ENCODE data around the gene SCGB2A2.

The SCGB2A2 gene

GRCh38 chr11:62269654-62270278 lies at the start of gene SCGB2A2:
Gene SCGB2A2 (plus strand): TSS chr11:62270158. CDS start chr11:62270217, 59 bp downstream.
- FAIRE-seq: no peak

DNA sequence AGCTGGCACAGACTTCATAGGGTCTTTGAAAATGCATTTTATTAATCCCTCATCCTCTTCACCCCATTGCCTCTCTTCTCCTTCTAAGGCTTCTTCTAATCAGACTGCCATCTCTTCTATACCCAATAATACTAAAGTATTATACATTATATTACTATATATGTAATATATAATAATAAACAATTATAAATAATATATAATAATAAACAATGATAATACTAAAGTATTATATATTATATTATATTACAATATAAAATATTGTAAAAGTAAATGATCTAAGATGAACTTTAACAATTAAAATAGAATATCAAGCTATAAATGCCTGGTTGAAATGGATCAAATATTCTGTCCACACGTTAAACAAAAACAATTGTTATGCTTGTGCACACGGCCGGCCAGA lies 48.5 kb upstream of the SCGB2A2 start:
- FAIRE-seq: no peak

DNA sequence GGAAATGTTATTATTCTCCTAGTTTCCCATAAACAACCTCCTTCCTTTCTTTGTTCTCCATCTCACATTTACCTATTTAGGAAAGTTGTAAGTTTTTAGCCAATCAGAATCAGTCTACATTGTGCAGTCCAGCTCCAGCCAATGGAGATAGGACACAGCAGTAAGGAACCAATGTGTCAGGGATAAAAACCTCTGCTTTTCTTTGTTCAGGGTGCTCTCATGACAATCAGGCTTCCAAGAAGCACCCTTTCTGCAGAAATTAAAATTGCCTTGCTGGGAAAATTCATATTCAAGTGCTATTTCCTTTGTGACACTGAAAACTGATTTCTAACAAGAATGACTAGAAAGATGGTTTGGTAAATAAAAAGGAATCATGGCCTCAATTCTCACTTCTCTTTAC lies 46.9 kb upstream of the SCGB2A2 start:
- no peak for FAIRE-seq

DNA sequence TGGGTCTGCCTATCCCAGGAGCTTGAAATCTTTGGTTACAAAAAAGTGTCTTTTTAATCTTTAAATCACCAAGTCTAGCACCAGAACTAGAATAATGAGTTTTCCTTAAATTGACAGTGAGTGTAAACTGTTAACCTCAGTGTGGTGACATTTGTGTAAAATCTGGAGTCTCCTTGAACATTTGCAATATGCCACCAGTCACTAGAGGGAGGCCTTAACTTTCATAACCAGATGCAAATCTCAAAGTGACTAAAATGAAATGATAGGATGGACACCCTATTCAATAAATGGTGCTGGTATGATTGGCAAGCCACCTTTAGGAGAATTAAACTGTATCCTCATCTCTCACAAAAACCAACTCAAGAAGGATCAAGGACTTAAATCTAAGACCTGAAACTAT lies 36.2 kb upstream of the SCGB2A2 start:
- no peak for FAIRE-seq

GRCh38 chr11:62236187-62236586 lies 33.8 kb upstream of the SCGB2A2 start:
- FAIRE-seq: no peak

DNA sequence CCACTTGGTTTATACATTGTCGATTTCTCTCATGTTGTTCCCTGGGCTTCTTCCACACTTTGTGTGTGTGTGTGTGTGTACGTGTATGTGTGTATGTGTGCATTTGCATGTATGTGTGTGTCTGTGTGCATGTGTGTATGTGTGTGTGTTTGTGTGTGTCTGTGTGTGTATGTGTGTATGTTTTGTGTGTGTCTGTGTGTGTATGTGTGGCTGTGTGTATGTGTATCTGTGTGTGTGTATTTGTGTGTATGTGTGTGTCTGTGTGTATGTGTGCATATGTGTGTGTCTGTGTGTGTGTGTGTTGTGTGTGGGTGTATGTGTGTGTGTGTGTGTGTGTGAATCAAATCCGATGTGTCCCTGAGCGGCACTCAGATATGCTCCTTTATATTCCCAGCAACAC lies 32.5 kb upstream of the SCGB2A2 start:
- no peak for FAIRE-seq

- FAIRE-seq: no peak
These were observed 31.8 kb upstream of the SCGB2A2 start for GRCh38 chr11:62238151-62238550.

- FAIRE-seq: no peak
These were observed 28.9 kb upstream of the SCGB2A2 start for GRCh38 chr11:62241095-62241494.

DNA sequence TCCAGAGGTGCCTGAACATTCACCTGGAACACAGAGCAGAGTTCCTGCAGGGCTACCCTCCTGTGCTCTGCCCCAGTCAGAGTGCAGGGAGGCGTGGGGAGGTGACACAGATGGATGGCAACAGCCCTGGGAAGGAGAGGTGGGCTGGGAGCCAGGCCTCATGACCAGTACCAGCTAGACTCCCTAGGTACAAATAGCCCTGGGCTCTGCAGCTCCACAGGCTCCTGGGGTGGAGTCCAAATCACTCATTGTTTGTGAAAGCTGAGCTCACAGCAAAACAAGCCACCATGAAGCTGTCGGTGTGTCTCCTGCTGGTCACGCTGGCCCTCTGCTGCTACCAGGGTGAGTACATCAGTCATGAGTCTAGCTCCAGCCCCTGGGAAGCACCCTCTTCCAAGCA lies 27.9 kb upstream of the SCGB2A2 start, which contains the start of gene SCGB1D2:
TSS of gene SCGB1D2 (plus strand) at position 219 of the 400 bp plus-strand sequence. CDS start at position 288, 69 bp downstream.
- FAIRE-seq: no peak

DNA sequence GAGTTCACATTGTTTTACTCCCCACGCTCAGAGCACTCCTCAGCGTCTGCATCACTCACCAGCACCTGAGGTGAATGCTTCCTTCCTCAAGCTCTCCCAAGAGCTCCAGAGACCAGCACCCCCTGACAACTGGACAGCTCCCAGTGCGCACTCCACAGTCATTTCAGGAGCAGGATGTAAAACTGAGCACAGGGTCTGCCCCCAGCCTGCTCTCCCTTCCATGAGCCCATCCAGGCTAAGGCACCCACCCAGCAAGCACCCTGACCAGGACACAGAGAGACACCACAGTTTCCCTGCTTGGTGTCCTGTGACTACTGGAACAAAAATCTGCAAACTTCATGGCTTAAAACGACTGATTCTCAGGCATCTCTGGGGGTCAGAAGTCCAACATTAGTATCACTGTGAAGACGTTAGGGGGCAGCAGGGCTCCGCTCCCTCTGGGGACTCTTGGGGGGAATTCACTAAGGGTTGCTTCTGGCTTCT lies 24.6 kb upstream of the SCGB2A2 start:
- no peak for FAIRE-seq

GRCh38 chr11:62251698-62252097 lies 18.3 kb upstream of the SCGB2A2 start:
- no peak for FAIRE-seq

DNA sequence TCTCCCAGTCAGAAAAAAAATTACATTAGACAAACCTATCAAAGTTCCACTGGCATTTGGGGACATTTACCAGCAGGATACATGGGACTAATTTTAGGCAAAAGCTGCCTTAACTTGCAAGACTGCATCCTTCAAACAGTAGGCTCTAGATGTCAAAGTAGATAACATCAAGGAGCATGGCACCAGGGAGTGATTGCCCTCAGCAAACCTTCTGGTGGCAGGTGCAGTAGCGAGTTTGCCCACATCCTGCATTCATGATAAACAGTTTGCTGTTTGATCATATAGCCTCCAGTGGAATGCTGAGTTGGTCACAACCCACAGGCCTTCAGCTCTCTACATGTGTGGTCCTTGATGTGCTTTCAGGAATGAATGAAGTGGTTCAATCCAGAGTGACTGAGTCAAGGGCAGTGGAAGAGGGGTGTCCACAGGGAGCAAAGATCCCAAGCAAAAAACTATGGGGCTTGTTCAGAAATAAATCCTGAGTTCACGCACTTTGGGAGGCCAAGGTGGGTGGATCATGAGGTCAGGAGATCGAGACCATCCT lies 15.9 kb upstream of the SCGB2A2 start:
- no peak for FAIRE-seq

GRCh38 chr11:62256281-62256680 lies 13.7 kb upstream of the SCGB2A2 start:
- no peak for FAIRE-seq

GRCh38 chr11:62260261-62260953 lies 9.6 kb upstream of the SCGB2A2 start:
- FAIRE-seq: no peak

- no peak for FAIRE-seq
These were observed 6.0 kb upstream of the SCGB2A2 start for GRCh38 chr11:62264004-62264403.

DNA sequence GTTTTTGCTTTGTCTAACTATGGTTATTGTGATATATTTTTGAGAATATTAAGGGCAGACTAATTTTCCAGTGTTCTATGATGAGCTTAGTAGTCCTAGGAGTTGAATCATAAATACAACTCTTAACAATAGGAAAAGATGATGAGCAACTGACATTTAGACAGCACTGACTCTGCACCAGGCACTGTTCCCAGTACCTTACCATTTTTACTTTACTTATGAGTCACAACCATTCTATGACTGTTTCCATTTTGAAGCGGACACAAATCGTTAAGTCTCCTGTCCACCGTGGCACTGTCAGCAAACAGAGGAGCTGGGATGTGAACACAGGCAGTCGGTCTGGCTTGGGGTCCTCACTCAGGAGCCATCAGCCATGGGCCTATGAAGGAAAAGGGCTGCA lies 3.4 kb upstream of the SCGB2A2 start:
- FAIRE-seq: no peak

DNA sequence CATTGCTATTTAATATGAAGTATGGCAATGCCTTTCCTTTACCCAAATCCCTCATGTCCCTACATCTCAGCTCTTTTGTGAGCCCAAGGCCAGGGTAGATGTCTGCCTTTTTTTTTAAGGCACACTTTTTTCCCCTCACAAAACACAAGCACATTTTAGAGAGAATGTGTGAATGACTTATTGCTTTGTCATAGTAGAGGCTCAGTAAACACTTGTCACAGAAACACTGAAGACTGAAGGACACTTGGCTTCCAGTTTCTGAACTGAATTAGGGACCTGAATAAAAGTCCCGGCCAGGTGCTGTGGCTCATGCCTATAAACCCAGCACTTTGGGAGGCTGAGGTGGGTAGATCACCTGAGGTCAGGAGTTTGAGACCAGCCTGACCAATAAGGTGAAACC lies 2.9 kb upstream of the SCGB2A2 start:
- no peak for FAIRE-seq

GRCh38 chr11:62267576-62267975 lies 2.4 kb upstream of the SCGB2A2 start:
- FAIRE-seq: no peak

- no peak for FAIRE-seq
These were observed 3.3 kb downstream of the SCGB2A2 start for GRCh38 chr11:62273284-62273683.

DNA sequence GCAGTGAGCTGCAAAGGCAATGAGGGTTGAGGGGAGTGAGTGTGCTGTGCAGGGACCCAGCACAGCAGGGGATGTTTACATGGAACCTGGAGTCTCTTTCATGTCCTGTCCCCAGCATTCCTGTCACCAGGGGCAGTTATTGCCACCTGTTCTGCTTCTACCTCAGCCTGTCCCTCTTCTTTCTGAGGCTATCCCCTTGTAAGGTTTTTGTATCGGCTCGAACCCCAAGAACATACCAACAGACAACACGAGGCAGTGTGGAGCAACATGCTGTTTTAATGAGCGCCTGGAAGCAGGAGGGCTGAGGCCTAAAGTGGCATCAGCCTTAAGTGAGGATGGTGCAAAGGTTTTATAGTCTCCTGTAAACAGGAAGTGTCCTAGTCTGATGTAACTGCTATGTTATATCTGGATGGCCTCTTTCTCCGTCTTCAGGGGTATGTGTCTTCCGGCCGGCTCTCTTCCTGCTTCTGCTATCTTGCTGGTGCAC lies 3.9 kb downstream of the SCGB2A2 start:
- FAIRE-seq: no peak

GRCh38 chr11:62280452-62280851 lies 10.5 kb downstream of the SCGB2A2 start:
- peak; percentile 73 for FAIRE-seq

GRCh38 chr11:62295504-62295903 lies 25.5 kb downstream of the SCGB2A2 start:
- FAIRE-seq: no peak

DNA sequence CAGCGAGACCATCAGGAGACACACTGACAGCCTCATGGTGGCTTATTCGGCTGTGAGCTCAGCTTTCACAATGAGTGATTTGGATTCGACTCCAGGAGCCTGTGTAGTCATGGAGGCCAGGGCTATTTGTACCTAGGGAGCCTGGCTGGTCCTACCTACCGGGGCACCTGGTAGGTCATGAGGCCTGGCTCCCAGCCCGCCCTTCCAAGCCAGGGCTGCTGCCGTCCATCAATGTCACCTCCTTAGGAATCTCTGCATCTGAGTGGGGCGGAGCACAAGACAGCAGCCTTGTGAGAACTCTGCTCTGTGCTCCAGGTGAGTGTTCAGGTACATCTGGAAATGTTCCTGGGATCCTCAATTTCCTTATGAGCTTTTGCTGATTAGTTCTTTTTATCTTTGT lies 29.0 kb downstream of the SCGB2A2 start, which contains the start of gene SCGB1D4:
TSS of gene SCGB1D4 (minus strand) at position 101 of the 400 bp plus-strand sequence. CDS start at position 36, 65 bp downstream.
- no peak for FAIRE-seq

DNA sequence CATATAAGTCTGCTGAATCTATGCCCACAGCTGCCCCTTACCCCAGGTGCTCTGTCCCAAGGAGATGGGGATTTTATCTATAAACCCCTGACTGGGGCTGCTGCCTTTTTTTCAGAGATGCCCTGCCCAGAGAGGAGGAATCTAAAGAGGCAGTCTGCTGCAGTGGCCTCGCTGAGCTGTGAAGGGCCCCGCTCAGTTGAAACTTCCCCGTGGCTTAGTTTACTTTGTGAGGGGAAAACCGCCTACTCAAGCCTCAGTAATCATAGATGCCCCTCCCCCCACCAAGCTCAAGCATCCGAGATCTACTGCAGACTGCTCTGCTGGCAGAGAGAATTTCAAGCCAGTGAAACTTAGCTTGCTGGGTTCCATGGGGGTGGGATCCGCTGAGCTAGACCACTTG lies 36.3 kb downstream of the SCGB2A2 start:
- FAIRE-seq: no peak

All from endometrium (tissue), 2 donors.